ENCODE measurements around the gene ARRB1. TPM values are rescaled to one million over a fixed set of nuclear protein-coding genes. Genes with fewer than 3 reads are reported as not detected.

ARRB1 gene
- total RNA-seq, 1 donor from 2014 or later: 13.2 TPM

DNA sequence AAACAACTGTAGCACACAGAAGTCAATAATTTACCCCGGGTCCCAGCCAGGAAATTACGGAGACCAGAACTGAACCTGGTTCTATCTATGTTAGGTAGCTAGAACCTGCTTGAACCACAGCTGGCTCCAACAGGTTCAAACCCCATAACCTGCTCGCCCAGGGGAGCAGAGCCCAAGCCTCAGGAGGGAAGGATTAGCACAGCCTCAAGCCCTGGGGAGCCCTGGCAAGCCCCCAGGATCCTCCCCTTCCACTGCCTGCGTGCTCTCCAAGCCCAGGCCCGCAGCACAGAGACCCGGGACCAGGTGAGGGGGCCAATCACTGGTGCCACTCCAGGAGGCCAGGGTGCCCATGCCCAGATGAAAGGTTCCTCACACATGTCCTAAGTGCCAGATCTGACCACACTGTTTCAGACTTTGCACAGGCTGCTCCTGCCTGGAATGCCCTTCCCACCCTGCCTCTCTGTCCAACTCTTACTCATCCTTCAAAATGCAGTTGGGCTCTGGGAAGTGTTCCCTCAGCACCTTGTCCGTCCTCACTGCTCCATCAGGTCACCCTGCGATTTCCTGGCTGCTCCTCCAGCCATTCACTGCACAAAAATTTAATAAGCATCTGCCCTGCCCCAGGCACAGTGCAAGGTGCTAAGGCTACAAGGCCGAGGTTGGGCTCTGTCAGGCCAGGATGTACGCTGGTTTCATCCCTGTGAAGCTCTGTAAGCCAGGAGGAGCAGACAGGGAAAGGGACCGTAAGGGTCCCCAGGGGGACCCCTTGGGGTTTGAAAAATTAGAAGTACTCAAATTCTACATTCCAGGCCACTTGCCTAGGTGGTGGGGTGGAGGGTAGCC, 32.2 kb downstream of the ARRB1 start:
- H3K27me3 Mint-ChIP-seq (ENCODE audit: unreplicated experiment): no peaks in the 10 kb centered on the region
- no peaks in the 10 kb centered on the region for H3K9me3 Mint-ChIP-seq (ENCODE audit: unreplicated experiment)
- no peak for DNase-seq (ENCODE audit: extremely low spot score, unreplicated experiment)
- peaks cover 15% of the 10 kb centered on the region for H3K4me1 Mint-ChIP-seq (ENCODE audit: unreplicated experiment)
- H3K27ac Mint-ChIP-seq (ENCODE audit: unreplicated experiment): no peak overlapping the region
- H3K4me3 Mint-ChIP-seq (ENCODE audit: unreplicated experiment): no peak overlapping the region
- no peaks in the 10 kb centered on the region for H3K36me3 Mint-ChIP-seq (ENCODE audit: unreplicated experiment)
- TF ChIP-seq, protein P1, sequence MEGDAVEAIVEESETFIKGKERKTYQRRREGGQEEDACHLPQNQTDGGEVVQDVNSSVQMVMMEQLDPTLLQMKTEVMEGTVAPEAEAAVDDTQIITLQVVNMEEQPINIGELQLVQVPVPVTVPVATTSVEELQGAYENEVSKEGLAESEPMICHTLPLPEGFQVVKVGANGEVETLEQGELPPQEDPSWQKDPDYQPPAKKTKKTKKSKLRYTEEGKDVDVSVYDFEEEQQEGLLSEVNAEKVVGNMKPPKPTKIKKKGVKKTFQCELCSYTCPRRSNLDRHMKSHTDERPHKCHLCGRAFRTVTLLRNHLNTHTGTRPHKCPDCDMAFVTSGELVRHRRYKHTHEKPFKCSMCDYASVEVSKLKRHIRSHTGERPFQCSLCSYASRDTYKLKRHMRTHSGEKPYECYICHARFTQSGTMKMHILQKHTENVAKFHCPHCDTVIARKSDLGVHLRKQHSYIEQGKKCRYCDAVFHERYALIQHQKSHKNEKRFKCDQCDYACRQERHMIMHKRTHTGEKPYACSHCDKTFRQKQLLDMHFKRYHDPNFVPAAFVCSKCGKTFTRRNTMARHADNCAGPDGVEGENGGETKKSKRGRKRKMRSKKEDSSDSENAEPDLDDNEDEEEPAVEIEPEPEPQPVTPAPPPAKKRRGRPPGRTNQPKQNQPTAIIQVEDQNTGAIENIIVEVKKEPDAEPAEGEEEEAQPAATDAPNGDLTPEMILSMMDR (IDR thresholded peaks at IDR 0.05): no peak

DNA sequence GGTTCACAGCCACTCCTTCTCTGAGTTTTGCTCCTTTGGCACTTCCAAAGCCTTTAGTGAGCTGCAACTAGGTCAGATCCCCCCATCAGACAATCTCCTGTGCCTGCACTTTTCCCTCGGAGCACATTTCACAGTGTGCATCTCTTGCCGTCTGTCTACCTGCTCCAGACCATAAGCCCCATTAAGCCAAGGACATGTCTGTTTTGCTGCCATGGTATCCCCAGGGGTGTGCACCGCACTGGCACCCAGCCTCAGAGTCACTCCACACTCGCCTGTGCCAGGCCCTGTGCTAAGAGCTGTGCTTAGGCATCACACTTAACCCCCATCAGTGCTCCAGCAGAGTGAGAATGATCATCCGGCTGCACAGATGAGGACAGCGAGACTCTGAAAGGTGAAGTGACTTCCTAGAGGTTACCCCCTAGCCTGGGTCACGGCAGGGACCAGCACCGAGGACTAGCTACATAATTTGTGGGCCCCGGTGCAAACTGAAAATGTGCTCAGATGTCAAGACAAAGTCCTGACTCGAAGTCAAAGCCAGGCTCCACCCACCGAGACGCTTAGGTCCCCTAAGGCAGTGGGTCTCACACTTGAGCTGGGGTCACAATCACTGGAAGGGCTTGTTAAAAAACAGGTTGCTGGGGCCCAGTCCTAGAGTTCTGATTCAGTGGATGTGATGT, 33.9 kb downstream of the ARRB1 start:
- Mint-ChIP-seq H3K27me3 (ENCODE audit: unreplicated experiment) (no peaks in the 10 kb centered on the region), H3K27ac (ENCODE audit: unreplicated experiment) (no peak overlapping the region), H3K36me3 (ENCODE audit: unreplicated experiment) (no peaks in the 10 kb centered on the region), H3K9me3 (ENCODE audit: unreplicated experiment) (no peaks in the 10 kb centered on the region), H3K4me3 (ENCODE audit: unreplicated experiment) (no peak overlapping the region), H3K4me1 (ENCODE audit: unreplicated experiment) (peaks cover 28% of the 10 kb centered on the region)
- TF ChIP-seq, protein P1 (IDR thresholded peaks at IDR 0.05): no peak
- no peak for DNase-seq (ENCODE audit: extremely low spot score, unreplicated experiment)

DNA sequence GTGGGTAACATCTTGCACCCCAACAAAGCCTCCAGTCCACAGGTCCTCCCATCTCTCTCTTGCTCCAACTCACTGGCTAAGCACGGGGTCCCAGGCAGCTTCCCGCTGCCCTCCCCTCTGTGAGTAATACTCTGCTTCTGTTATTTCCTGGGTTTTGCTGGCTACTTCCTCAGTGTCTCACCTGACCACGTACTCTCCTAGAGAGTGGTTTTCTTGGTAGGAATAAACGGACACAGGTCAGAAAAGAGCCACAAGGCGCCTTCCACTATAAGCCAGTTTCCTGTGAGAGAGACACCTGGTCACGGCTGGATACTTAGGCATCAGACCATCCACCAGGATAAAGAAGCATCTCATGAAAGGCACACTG, 36.0 kb downstream of the ARRB1 start:
- H3K9me3 Mint-ChIP-seq (ENCODE audit: unreplicated experiment): no peaks in the 10 kb centered on the region
- DNase-seq (ENCODE audit: extremely low spot score, unreplicated experiment): no peak
- H3K4me1 Mint-ChIP-seq (ENCODE audit: unreplicated experiment): peaks cover 39% of the 10 kb centered on the region
- TF ChIP-seq, protein P1 (IDR thresholded peaks at IDR 0.05): no peak
- no peak overlapping the region for H3K4me3 Mint-ChIP-seq (ENCODE audit: unreplicated experiment)
- H3K36me3 Mint-ChIP-seq (ENCODE audit: unreplicated experiment): no peaks in the 10 kb centered on the region
- no peaks in the 10 kb centered on the region for H3K27me3 Mint-ChIP-seq (ENCODE audit: unreplicated experiment)
- no peak overlapping the region for H3K27ac Mint-ChIP-seq (ENCODE audit: unreplicated experiment)

DNA sequence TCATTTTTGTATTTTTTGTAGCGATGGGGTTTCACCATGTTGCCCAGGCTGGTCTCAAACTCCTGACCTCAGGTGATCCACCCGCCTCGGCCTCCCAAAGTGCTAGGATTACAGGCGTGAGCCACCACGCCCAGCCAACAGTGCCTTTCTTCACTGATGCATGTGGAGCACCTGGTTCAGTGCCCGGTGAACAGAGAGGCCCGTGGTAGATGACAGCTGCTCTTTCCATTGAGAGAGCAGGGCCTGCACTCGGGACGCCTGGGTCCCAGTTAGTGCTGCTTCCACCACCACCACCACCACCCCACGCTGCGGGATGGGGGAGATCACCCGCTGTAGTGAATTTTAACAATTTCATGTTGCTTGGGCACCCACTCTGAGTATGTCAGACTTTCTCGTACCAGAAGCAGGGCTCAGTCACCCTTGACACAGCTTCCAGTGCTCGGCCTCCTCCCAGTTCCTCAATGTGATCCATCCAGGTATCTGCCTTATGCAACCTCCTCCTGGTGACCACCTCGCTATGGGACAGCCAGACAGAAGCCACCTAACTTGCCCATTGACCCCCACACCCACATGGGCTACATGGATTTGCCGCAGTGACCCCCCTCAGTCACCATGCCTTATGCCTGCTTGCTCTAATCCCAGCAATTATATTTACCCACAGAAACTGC, 36.6 kb downstream of the ARRB1 start:
- H3K9me3 Mint-ChIP-seq (ENCODE audit: unreplicated experiment): no peaks in the 10 kb centered on the region
- no peaks in the 10 kb centered on the region for H3K27me3 Mint-ChIP-seq (ENCODE audit: unreplicated experiment)
- no peaks in the 10 kb centered on the region for H3K36me3 Mint-ChIP-seq (ENCODE audit: unreplicated experiment)
- peaks cover 35% of the 10 kb centered on the region for H3K4me1 Mint-ChIP-seq (ENCODE audit: unreplicated experiment)
- no peak overlapping the region for H3K4me3 Mint-ChIP-seq (ENCODE audit: unreplicated experiment)
- DNase-seq (ENCODE audit: extremely low spot score, unreplicated experiment): no peak
- H3K27ac Mint-ChIP-seq (ENCODE audit: unreplicated experiment): no peak overlapping the region
- TF ChIP-seq, protein P1 (IDR thresholded peaks at IDR 0.05): no peak

Data from osteocyte (in vitro differentiated cells).